Fibroblast of lung (primary cell): Measurements from ENCODE around the gene MBOAT2. TPM values are rescaled to one million over a fixed set of nuclear protein-coding genes. Genes with fewer than 3 reads are reported as not detected.
"Not testable (repeated sequence)": the region's sequence is repeated elsewhere in the genome, so short reads cannot be mapped to it uniquely, and the experiment has no call there.

Experiments
- DNase-seq, 2 donors: peaks; one replicate each; pipeline versions ENCODE4 v3.0.0 to v3.0.0-alpha.2; 2010; ENCODE audit warnings: low read depth in 2 of 2
- H2AFZ ChIP-seq: 2 replicates; pipeline ENCODE4 v1.5.1; 2012; ENCODE audit warnings: low read length, control low read depth, inconsistent platforms
- H3K27ac ChIP-seq: 2 replicates; pipeline ENCODE4 v1.5.1; 2011; ENCODE audit warnings: low read length, control low read depth; ENCODE audit not compliant: insufficient read depth
- H3K27me3 ChIP-seq: 2 replicates; pipeline ENCODE4 v1.5.1; 2011; ENCODE audit warnings: mild to moderate bottlenecking, low read length; ENCODE audit not compliant: control insufficient read depth, insufficient read depth
- H3K36me3 ChIP-seq: 2 replicates; pipeline ENCODE4 v1.5.1; 2011; ENCODE audit warnings: low read length; ENCODE audit not compliant: control insufficient read depth, insufficient read depth
- H3K4me1 ChIP-seq: 2 replicates; pipeline ENCODE4 v1.5.1; 2011; ENCODE audit warnings: low read length; ENCODE audit not compliant: control insufficient read depth, insufficient read depth; ENCODE audit errors: extremely low read depth
- H3K4me2 ChIP-seq: 2 replicates; pipeline ENCODE4 v1.5.1; 2011; ENCODE audit warnings: low read length, control low read depth; ENCODE audit not compliant: insufficient read depth; ENCODE audit errors: extremely low read depth
- H3K4me3 ChIP-seq, 4 experiments: fragments of 200-600 bp in 1 of 4; sonication (generic) in 1 of 4; replicated peaks in 1 of 4; 2 replicates each; pipeline ENCODE4 v1.5.1; 2011 to 2016; ENCODE audit warnings: low read length in 4 of 4, low read depth in 3 of 4, mild to moderate bottlenecking in 3 of 4, control low read depth in 2 of 4, inconsistent platforms in 1 of 4, mixed read lengths in 1 of 4; ENCODE audit not compliant: insufficient read depth in 1 of 4; ENCODE audit errors: control extremely low read depth in 1 of 4
- H3K79me2 ChIP-seq: 2 replicates; pipeline ENCODE4 v1.5.1; 2012; ENCODE audit warnings: mild to moderate bottlenecking, low read length, inconsistent platforms; ENCODE audit not compliant: control insufficient read depth, insufficient read depth
- H3K9ac ChIP-seq: 2 replicates; pipeline ENCODE4 v1.5.1; 2011; ENCODE audit warnings: mild to moderate bottlenecking, low read length, control low read depth; ENCODE audit not compliant: insufficient read depth
- H3K9me3 ChIP-seq: 2 replicates; pipeline ENCODE4 v1.5.1; 2012; ENCODE audit warnings: low read depth, low read length; ENCODE audit not compliant: control insufficient read depth, insufficient read depth
- H4K20me1 ChIP-seq: 2 replicates; pipeline ENCODE4 v1.5.1; 2011; ENCODE audit warnings: low read length; ENCODE audit not compliant: control insufficient read depth, insufficient read depth; ENCODE audit errors: extremely low read depth
- CTCF ChIP-seq, 2 donors: IDR thresholded peaks in 1 of 2; conservative IDR thresholded peaks in 1 of 2; 1 replicate in 1 of 2; 2 replicates in 1 of 2; pipeline ENCODE4 v1.5.1; 2011 to 2012; ENCODE audit warnings: low read length in 2 of 2, control low read depth in 1 of 2, inconsistent platforms in 1 of 2, low read depth in 1 of 2, mild to moderate bottlenecking in 1 of 2
- EZH2 ChIP-seq: IDR thresholded peaks from 2 replicates; pipeline ENCODE4 v1.5.1; 2012; ENCODE audit warnings: low read length, control low read depth, mild to moderate bottlenecking; ENCODE audit errors: missing control alignments
- polyA plus RNA-seq, 2 donors: library from polyadenylated mRNA; depleted of rRNA in 1 of 2; stranded (reverse) in 1 of 2; unstranded in 1 of 2; fragments of >200 nt; gene quantifications; 2 replicates each; pipeline ENCODE4 v1.2.1, GENCODE V29; 2011 to 2012; ENCODE audit warnings: missing spikeins in 1 of 2
- total RNA-seq: library from RNA; depleted of rRNA; stranded (reverse); fragments of >200 nt; gene quantifications from 2 replicates; pipeline ENCODE4 v1.2.1, GENCODE V29; 2014

The MBOAT2 gene
- total and polyA plus RNA-seq, 2 donors (not counting 1 experiment from before 2014, with no cell fraction given) = 46.4 to 68.3 TPM

- Histone ChIP-seq H2AFZ (no peak overlapping the region), H3K9ac (no peak overlapping the region), H3K27me3 (no peaks in the 10 kb centered on the region), H3K79me2 (peaks cover 62% of the 10 kb centered on the region), H3K27ac (no peak overlapping the region), H3K4me2 (no peak overlapping the region), H3K36me3 (no peaks in the 10 kb centered on the region), H3K4me3 (no peak overlapping the region), H3K9me3 (no peaks in the 10 kb centered on the region), H4K20me1 (no peaks in the 10 kb centered on the region), H3K4me1 (no peaks in the 10 kb centered on the region)
- DNase-seq = no peak
- TF ChIP-seq EZH2 (no peak), CTCF (conservative IDR thresholded peaks at IDR 0.05 in 1 of 2, IDR thresholded peaks at IDR 0.05 in 1 of 2; ENCODE audit: low read depth in 1 of 2, low read length in 2 of 2) (no peak)
Measured at GRCh38 chr2:8976442-8977259, 26.8 kb downstream of the MBOAT2 start.

- DNase-seq = no peak
- TF ChIP-seq EZH2 (no peak), CTCF (conservative IDR thresholded peaks at IDR 0.05 in 1 of 2, IDR thresholded peaks at IDR 0.05 in 1 of 2; ENCODE audit: low read depth in 1 of 2, low read length in 2 of 2) (no peak)
- peaks cover 40% of the 10 kb centered on the region for H3K79me2 ChIP-seq
Measured at GRCh38 chr2:8974016-8974415, 29.5 kb downstream of the MBOAT2 start.

GRCh38 chr2:8973017-8973416 is 30.5 kb downstream of the MBOAT2 start:
- H4K20me1 ChIP-seq, H3K9ac ChIP-seq, H3K4me2 ChIP-seq, DNase-seq, H2AFZ ChIP-seq, H3K9me3 ChIP-seq, H3K4me3 ChIP-seq, H3K36me3 ChIP-seq, H3K27ac ChIP-seq, H3K4me1 ChIP-seq, H3K27me3 ChIP-seq: not testable (repeated sequence)
- H3K79me2 ChIP-seq = peaks cover 33% of the 10 kb centered on the region

More at GRCh38 chr2:8974016-8974415, 29.5 kb downstream of the MBOAT2 start:
- no peak overlapping the region for H3K4me2 ChIP-seq
- H3K27me3 ChIP-seq = no peaks in the 10 kb centered on the region
- no peaks in the 10 kb centered on the region for H4K20me1 ChIP-seq
- no peaks in the 10 kb centered on the region for H3K9me3 ChIP-seq
- H3K9ac ChIP-seq = no peak overlapping the region
- no peaks in the 10 kb centered on the region for H3K36me3 ChIP-seq
- H3K4me1 ChIP-seq = no peaks in the 10 kb centered on the region
- no peak overlapping the region for H2AFZ ChIP-seq
- H3K27ac ChIP-seq = no peak overlapping the region
- no peak overlapping the region for H3K4me3 ChIP-seq

GRCh38 chr2:8972535-8972934 is 30.9 kb downstream of the MBOAT2 start:
- H3K4me1 ChIP-seq, H3K27ac ChIP-seq, H4K20me1 ChIP-seq, H3K4me2 ChIP-seq, H3K27me3 ChIP-seq, H3K9me3 ChIP-seq, H2AFZ ChIP-seq, H3K4me3 ChIP-seq, DNase-seq, H3K9ac ChIP-seq, H3K36me3 ChIP-seq: not testable (repeated sequence)
- peaks cover 29% of the 10 kb centered on the region for H3K79me2 ChIP-seq

GRCh38 chr2:8969348-8969747 is 34.1 kb downstream of the MBOAT2 start:
- H3K27me3 ChIP-seq, H3K4me2 ChIP-seq, H3K4me3 ChIP-seq, H3K27ac ChIP-seq, H2AFZ ChIP-seq, H3K4me1 ChIP-seq, DNase-seq, H3K9ac ChIP-seq, H3K9me3 ChIP-seq, H4K20me1 ChIP-seq, H3K36me3 ChIP-seq: not testable (repeated sequence)
- H3K79me2 ChIP-seq = peaks cover 17% of the 10 kb centered on the region
